K562 (cell line): ENCODE measurements around the gene ALAS2. TPM values are rescaled to one million over a fixed set of nuclear protein-coding genes. Genes with fewer than 3 reads are reported as not detected.

Experiments
- ARID2 ChIP-seq: fragments of 450-650 bp; IDR thresholded peaks from 2 replicates; pipeline ENCODE4 v1.6.1; 2017; ENCODE audit warnings: antibody characterized with exemption, mild to moderate bottlenecking
- ATF7 ChIP-seq: fragments of 450-650 bp; IDR thresholded peaks from 2 replicates; pipeline ENCODE4 v1.7.1; 2014; ENCODE audit warnings: mild to moderate bottlenecking, moderate library complexity
- CEBPB ChIP-seq: fragments of 450-650 bp; IDR thresholded peaks from 2 replicates; pipeline ENCODE4 v1.6.1; 2016; ENCODE audit warnings: missing genetic modification characterization, missing compliant biosample characterization
- DPF2 ChIP-seq: fragments of 450-650 bp; IDR thresholded peaks from 2 replicates; pipeline ENCODE4 v1.6.1; 2016
- ESRRA ChIP-seq: fragments of 450-650 bp; IDR thresholded peaks from 2 replicates; pipeline ENCODE4 v1.6.1; 2014; ENCODE audit warnings: low read depth, mild to moderate bottlenecking, moderate library complexity, borderline replicate concordance
- FOXJ2 ChIP-seq: fragments of 200-800 bp; sonication (Bioruptor generic); IDR thresholded peaks from 2 replicates; pipeline ENCODE4 v1.6.1; 2016; ENCODE audit warnings: missing genetic modification characterization, missing compliant biosample characterization
- HDAC3 ChIP-seq: fragments of 450-650 bp; IDR thresholded peaks from 2 replicates; pipeline ENCODE4 v1.6.1; 2018; ENCODE audit warnings: borderline replicate concordance, mild to moderate bottlenecking, moderate library complexity; ENCODE audit not compliant: partially characterized antibody
- JUND ChIP-seq, 2 experiments: IDR thresholded peaks; 2 replicates in 1 of 2; 3 replicates in 1 of 2; pipeline ENCODE4 v1.6.1; 2011; ENCODE audit warnings: borderline replicate concordance in 2 of 2, low read depth in 2 of 2, low read length in 2 of 2, improper control_type of control experiment in 1 of 2, missing biosample characterization in 1 of 2, missing genetic modification characterization in 1 of 2, missing genetic modification reagents in 1 of 2
- KDM1A ChIP-seq, 2 experiments: fragments of 450-650 bp; IDR thresholded peaks; 2 replicates each; pipeline ENCODE4 v1.6.1; 2016; ENCODE audit warnings: mild to moderate bottlenecking in 2 of 2
- MTA1 ChIP-seq: fragments of 450-650 bp; IDR thresholded peaks from 2 replicates; pipeline ENCODE4 v1.6.1; 2017; ENCODE audit warnings: borderline replicate concordance
- SMARCE1 ChIP-seq: fragments of 450-650 bp; IDR thresholded peaks from 2 replicates; pipeline ENCODE4 v1.7.1; 2016; ENCODE audit warnings: mild to moderate bottlenecking
- polyA plus RNA-seq, 8 experiments: library from polyadenylated mRNA; depleted of rRNA in 4 of 8; stranded (reverse) in 5 of 8; unstranded in 3 of 8; fragments of >200 nt; fragmentation: Nextera tagmentation in 2 of 8; fragmentation: Illumina TruSeq in 1 of 8; extraction: Ambion mirVana in 2 of 8; extraction: Trizol in 1 of 8; gene quantifications; 2 replicates each; pipeline versions ENCODE4 v1.2.1 to v1.2.3, GENCODE V29; 2011 to 2014; ENCODE audit warnings: inconsistent platforms in 1 of 8, missing spikeins in 1 of 8
- total RNA-seq, 7 experiments: library from RNA; depleted of rRNA in 6 of 7; stranded (reverse); fragments of >200 nt in 6 of 7; fragmentation: Illumina TruSeq in 2 of 7; extraction: Trizol in 2 of 7; gene quantifications; 2 replicates each; pipeline versions ENCODE4 v1.2.1 to v1.2.3, GENCODE V29; 2011 to 2021; ENCODE audit warnings: low replicate concordance in 1 of 7
- TF ChIP-seq, protein P1 (sequence below): fragments of 450-650 bp; IDR thresholded peaks from 2 replicates; pipeline ENCODE4 v1.6.1; 2017; ENCODE audit warnings: antibody characterized with exemption, mild to moderate bottlenecking
- TF ChIP-seq, protein P2 (sequence below): sonication (generic); formaldehyde crosslinking; IDR thresholded peaks from 2 replicates; pipeline ENCODE4 v1.5.0; 2020; ENCODE audit warnings: missing genetic modification reagents
- TF ChIP-seq, protein P3 (sequence below), 2 experiments: IDR thresholded peaks; 2 replicates each; pipeline ENCODE4 v1.6.1; 2012; ENCODE audit warnings: improper control_type of control experiment in 2 of 2, low read depth in 2 of 2, low read length in 2 of 2, borderline replicate concordance in 1 of 2

The ALAS2 gene
- total and polyA plus RNA-seq, 9 of the 15 experiments (the other 6 are each of a cell fraction or from before 2014, with no cell fraction given), result 14.6 to 101 (median 33.4) TPM

DNA sequence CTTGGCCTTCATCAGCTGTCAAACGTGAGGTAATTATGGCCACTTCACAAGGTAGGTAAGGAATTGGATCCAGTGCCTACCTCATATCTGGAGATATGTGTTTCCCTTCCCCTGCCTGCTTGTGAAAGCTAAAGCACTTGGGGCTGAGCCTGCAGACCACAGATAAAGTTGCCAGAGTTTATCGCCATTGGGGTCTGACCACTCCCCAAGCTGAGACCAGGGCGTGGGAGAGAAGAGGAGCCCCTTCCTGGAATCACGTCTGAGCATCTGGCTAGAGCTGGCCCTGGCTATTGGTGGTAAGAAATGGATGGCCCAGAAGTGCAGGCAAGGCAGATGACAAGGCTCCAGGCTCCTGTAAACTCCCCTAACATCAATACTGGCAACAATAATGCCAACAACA, 2.7 kb downstream of the ALAS2 start (continued):
- TF ChIP-seq, protein P1, sequence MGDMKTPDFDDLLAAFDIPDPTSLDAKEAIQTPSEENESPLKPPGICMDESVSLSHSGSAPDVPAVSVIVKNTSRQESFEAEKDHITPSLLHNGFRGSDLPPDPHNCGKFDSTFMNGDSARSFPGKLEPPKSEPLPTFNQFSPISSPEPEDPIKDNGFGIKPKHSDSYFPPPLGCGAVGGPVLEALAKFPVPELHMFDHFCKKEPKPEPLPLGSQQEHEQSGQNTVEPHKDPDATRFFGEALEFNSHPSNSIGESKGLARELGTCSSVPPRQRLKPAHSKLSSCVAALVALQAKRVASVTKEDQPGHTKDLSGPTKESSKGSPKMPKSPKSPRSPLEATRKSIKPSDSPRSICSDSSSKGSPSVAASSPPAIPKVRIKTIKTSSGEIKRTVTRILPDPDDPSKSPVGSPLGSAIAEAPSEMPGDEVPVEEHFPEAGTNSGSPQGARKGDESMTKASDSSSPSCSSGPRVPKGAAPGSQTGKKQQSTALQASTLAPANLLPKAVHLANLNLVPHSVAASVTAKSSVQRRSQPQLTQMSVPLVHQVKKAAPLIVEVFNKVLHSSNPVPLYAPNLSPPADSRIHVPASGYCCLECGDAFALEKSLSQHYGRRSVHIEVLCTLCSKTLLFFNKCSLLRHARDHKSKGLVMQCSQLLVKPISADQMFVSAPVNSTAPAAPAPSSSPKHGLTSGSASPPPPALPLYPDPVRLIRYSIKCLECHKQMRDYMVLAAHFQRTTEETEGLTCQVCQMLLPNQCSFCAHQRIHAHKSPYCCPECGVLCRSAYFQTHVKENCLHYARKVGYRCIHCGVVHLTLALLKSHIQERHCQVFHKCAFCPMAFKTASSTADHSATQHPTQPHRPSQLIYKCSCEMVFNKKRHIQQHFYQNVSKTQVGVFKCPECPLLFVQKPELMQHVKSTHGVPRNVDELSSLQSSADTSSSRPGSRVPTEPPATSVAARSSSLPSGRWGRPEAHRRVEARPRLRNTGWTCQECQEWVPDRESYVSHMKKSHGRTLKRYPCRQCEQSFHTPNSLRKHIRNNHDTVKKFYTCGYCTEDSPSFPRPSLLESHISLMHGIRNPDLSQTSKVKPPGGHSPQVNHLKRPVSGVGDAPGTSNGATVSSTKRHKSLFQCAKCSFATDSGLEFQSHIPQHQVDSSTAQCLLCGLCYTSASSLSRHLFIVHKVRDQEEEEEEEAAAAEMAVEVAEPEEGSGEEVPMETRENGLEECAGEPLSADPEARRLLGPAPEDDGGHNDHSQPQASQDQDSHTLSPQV, result peak; percentile 41
- TF ChIP-seq DPF2 (peak; percentile 93), HDAC3 (peak; percentile 95), ATF7 (peak; percentile 45; the same call in 1 of the 2 replicates), ARID2 (no peak), SMARCE1 (peak; percentile 83), FOXJ2 (no peak), CEBPB (tag) (peak; percentile 37; the same call in 1 of the 2 replicates), JUND (IDR thresholded peaks at IDR 0.05; ENCODE audit: borderline replicate concordance, low read depth, low read length) (no peak), JUND (tag; IDR thresholded peaks at IDR 0.05; ENCODE audit: borderline replicate concordance, low read depth, low read length) (peak; percentile 56; the same call in 1 of the 3 replicates), ESRRA (peak; percentile 16; the same call in 1 of the 2 replicates), KDM1A (IDR thresholded peaks at IDR 0.05) (peak; percentile 91 to 93), MTA1 (peak; percentile 13; the same call in 1 of the 2 replicates)
- TF ChIP-seq, protein P2, sequence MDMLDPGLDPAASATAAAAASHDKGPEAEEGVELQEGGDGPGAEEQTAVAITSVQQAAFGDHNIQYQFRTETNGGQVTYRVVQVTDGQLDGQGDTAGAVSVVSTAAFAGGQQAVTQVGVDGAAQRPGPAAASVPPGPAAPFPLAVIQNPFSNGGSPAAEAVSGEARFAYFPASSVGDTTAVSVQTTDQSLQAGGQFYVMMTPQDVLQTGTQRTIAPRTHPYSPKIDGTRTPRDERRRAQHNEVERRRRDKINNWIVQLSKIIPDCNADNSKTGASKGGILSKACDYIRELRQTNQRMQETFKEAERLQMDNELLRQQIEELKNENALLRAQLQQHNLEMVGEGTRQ (CRISPR knock-in tag), result no peak
- TF ChIP-seq, protein P3, sequence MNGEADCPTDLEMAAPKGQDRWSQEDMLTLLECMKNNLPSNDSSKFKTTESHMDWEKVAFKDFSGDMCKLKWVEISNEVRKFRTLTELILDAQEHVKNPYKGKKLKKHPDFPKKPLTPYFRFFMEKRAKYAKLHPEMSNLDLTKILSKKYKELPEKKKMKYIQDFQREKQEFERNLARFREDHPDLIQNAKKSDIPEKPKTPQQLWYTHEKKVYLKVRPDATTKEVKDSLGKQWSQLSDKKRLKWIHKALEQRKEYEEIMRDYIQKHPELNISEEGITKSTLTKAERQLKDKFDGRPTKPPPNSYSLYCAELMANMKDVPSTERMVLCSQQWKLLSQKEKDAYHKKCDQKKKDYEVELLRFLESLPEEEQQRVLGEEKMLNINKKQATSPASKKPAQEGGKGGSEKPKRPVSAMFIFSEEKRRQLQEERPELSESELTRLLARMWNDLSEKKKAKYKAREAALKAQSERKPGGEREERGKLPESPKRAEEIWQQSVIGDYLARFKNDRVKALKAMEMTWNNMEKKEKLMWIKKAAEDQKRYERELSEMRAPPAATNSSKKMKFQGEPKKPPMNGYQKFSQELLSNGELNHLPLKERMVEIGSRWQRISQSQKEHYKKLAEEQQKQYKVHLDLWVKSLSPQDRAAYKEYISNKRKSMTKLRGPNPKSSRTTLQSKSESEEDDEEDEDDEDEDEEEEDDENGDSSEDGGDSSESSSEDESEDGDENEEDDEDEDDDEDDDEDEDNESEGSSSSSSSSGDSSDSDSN (IDR thresholded peaks at IDR 0.05; ENCODE audit: borderline replicate concordance in 1 of 2, low read depth in 2 of 2, low read length in 2 of 2), result no peak
